SK-N-SH treated with all-trans-retinoic acid at 6 μM for 48 hours (cell line): ENCODE measurements around the gene DENND1A.

ENCODE experiments used
- ATAC-seq: fragments of 200-7000 bp; cut with Tn5 transposase; 3 replicates; pipeline ENCODE4 v1.9.1; 2020; ENCODE audit warnings: mild to moderate bottlenecking, moderate library complexity
- ARNTL ChIP-seq: fragments of 450-650 bp; formaldehyde crosslinking; IDR thresholded peaks from 2 replicates; pipeline ENCODE4 v1.5.0; 2020; ENCODE audit warnings: low read depth, mild to moderate bottlenecking, moderate library complexity, borderline replicate concordance
- BACH2 ChIP-seq: fragments of 250-450 bp; sonication (Bioruptor Pico); IDR thresholded peaks from 2 replicates; pipeline ENCODE4 v1.9.0; 2021; ENCODE audit warnings: mild to moderate bottlenecking, borderline replicate concordance
- CREB5 ChIP-seq: fragments of 250-450 bp; sonication (Bioruptor Pico); IDR thresholded peaks from 2 replicates; pipeline ENCODE4 v1.5.1; 2020; ENCODE audit warnings: low read depth, mild to moderate bottlenecking, moderate library complexity
- CSDC2 ChIP-seq: fragments of 250-450 bp; sonication (Bioruptor Pico); IDR thresholded peaks from 2 replicates; pipeline ENCODE4 v1.5.0; 2020; ENCODE audit warnings: mild to moderate bottlenecking, moderate library complexity
- CSRNP3 ChIP-seq: fragments of 250-450 bp; sonication (Bioruptor Pico); IDR thresholded peaks from 2 replicates; pipeline ENCODE4 v1.5.1; 2021; ENCODE audit warnings: mild to moderate bottlenecking, moderate library complexity
- ESRRG ChIP-seq: fragments of 250-450 bp; sonication (Bioruptor Pico); IDR thresholded peaks from 2 replicates; pipeline ENCODE4 v1.6.1; 2021; ENCODE audit warnings: mild to moderate bottlenecking
- GLIS3 ChIP-seq: fragments of 250-450 bp; sonication (Bioruptor Pico); IDR thresholded peaks from 2 replicates; pipeline ENCODE4 v1.5.0; 2020; ENCODE audit warnings: mild to moderate bottlenecking, moderate library complexity
- ISL1 ChIP-seq: fragments of 250-450 bp; sonication (Bioruptor Pico); IDR thresholded peaks from 2 replicates; pipeline ENCODE4 v2.1.2; 2022; ENCODE audit warnings: mild to moderate bottlenecking, moderate library complexity
- OSR1 ChIP-seq: fragments of 250-450 bp; sonication (Bioruptor Pico); IDR thresholded peaks from 2 replicates; pipeline ENCODE4 v1.8.0; 2022; ENCODE audit warnings: moderate library complexity, mild to moderate bottlenecking, inconsistent platforms
- PATZ1 ChIP-seq: fragments of 250-450 bp; sonication (Bioruptor Pico); IDR thresholded peaks from 2 replicates; pipeline ENCODE4 v1.8.0; 2020; ENCODE audit warnings: mild to moderate bottlenecking, moderate library complexity, borderline replicate concordance
- POU6F1 ChIP-seq: fragments of 250-450 bp; sonication (Bioruptor Pico); IDR thresholded peaks from 2 replicates; pipeline ENCODE4 v1.8.0; 2021; ENCODE audit warnings: low read depth, mild to moderate bottlenecking, moderate library complexity, borderline replicate concordance
- PPARA ChIP-seq: fragments of 250-450 bp; sonication (Bioruptor Pico); IDR thresholded peaks from 2 replicates; pipeline ENCODE4 v1.5.0; 2020; ENCODE audit warnings: mild to moderate bottlenecking, borderline replicate concordance
- RARB ChIP-seq: fragments of 250-450 bp; sonication (Bioruptor Pico); IDR thresholded peaks from 2 replicates; pipeline ENCODE4 v1.8.0; 2021; ENCODE audit warnings: mild to moderate bottlenecking, moderate library complexity
- SNAI2 ChIP-seq: fragments of 250-450 bp; sonication (Bioruptor Pico); IDR thresholded peaks from 2 replicates; pipeline ENCODE4 v1.5.0; 2020; ENCODE audit warnings: mild to moderate bottlenecking, moderate library complexity
- TCF4 ChIP-seq: fragments of 250-450 bp; sonication (Bioruptor Pico); IDR thresholded peaks from 2 replicates; pipeline ENCODE4 v1.8.0; 2021; ENCODE audit warnings: mild to moderate bottlenecking, moderate library complexity, borderline replicate concordance
- TOX ChIP-seq: fragments of 250-450 bp; sonication (Bioruptor Pico); IDR thresholded peaks from 2 replicates; pipeline ENCODE4 v1.8.0; 2021; ENCODE audit warnings: mild to moderate bottlenecking, moderate library complexity, borderline replicate concordance
- TSHZ2 ChIP-seq: fragments of 250-450 bp; sonication (Bioruptor Pico); IDR thresholded peaks from 2 replicates; pipeline ENCODE4 v1.5.0; 2020; ENCODE audit warnings: mild to moderate bottlenecking, moderate library complexity
- ZC3H10 ChIP-seq: fragments of 250-450 bp; sonication (Bioruptor Pico); IDR thresholded peaks from 2 replicates; pipeline ENCODE4 v1.5.1; 2021; ENCODE audit warnings: mild to moderate bottlenecking, moderate library complexity
- ZFP3 ChIP-seq: fragments of 250-450 bp; sonication (Bioruptor Pico); IDR thresholded peaks from 2 replicates; pipeline ENCODE4 v1.5.0; 2020; ENCODE audit warnings: mild to moderate bottlenecking, moderate library complexity
- ZNF565 ChIP-seq: fragments of 450-650 bp; formaldehyde crosslinking; conservative IDR thresholded peaks from 2 replicates; pipeline ENCODE4 v1.5.0; 2020; ENCODE audit warnings: low read depth, mild to moderate bottlenecking, moderate library complexity
- ZNF70 ChIP-seq: fragments of 450-650 bp; formaldehyde crosslinking; IDR thresholded peaks from 2 replicates; pipeline ENCODE4 v1.5.0; 2020; ENCODE audit warnings: mild to moderate bottlenecking, moderate library complexity
- ZNF8 ChIP-seq: fragments of 450-650 bp; formaldehyde crosslinking; IDR thresholded peaks from 2 replicates; pipeline ENCODE4 v1.5.0; 2020; ENCODE audit warnings: mild to moderate bottlenecking, moderate library complexity

Gene DENND1A

GRCh38 chr9:123796094-123796493 lies 133.8 kb downstream of the DENND1A start:
- TF ChIP-seq ISL1 (CRISPR knock-in tag) = no peak
- no peak for TF ChIP-seq POU6F1 (CRISPR knock-in tag)
- TF ChIP-seq ZFP3 (CRISPR knock-in tag) = no peak
- no peak for TF ChIP-seq TOX (CRISPR knock-in tag)
- no peak for TF ChIP-seq CSRNP3 (CRISPR knock-in tag)
- no peak for TF ChIP-seq TCF4 (CRISPR knock-in tag)
- TF ChIP-seq GLIS3 (CRISPR knock-in tag) = no peak
- TF ChIP-seq ZNF8 = no peak
- TF ChIP-seq ESRRG (CRISPR knock-in tag) = no peak
- no peak for TF ChIP-seq ZNF70 (CRISPR knock-in tag)
- no peak for TF ChIP-seq SNAI2
- TF ChIP-seq BACH2 (CRISPR knock-in tag) = no peak
- no peak for TF ChIP-seq ZNF565 (CRISPR knock-in tag)
- no peak for TF ChIP-seq PATZ1
- no peak for TF ChIP-seq CREB5 (CRISPR knock-in tag)

GRCh38 chr9:123795336-123795735 lies 134.6 kb downstream of the DENND1A start:
- no peak for ATAC-seq
- TF ChIP-seq OSR1 (CRISPR knock-in tag) (no peak), ZNF565 (CRISPR knock-in tag) (no peak), SNAI2 (no peak), ESRRG (CRISPR knock-in tag) (no peak), CSDC2 (CRISPR knock-in tag) (no peak), ARNTL (no peak), RARB (CRISPR knock-in tag) (no peak), PPARA (CRISPR knock-in tag) (no peak), PATZ1 (no peak), GLIS3 (CRISPR knock-in tag) (no peak), BACH2 (CRISPR knock-in tag) (no peak), TCF4 (CRISPR knock-in tag) (no peak), ZC3H10 (CRISPR knock-in tag) (no peak), CREB5 (CRISPR knock-in tag) (no peak), TSHZ2 (no peak)

More at GRCh38 chr9:123796094-123796493, 133.8 kb downstream of the DENND1A start:
- ATAC-seq = no peak
